H9 (cell line): ENCODE measurements around the gene SLC25A36. TPM values are rescaled to one million over a fixed set of nuclear protein-coding genes. Genes with fewer than 3 reads are reported as not detected.

ENCODE experiments used
- DNase-seq: peaks from one replicate; pipeline ENCODE4 v3.0.0-alpha.2; 2017
- H2AFZ ChIP-seq: one replicate; pipeline ENCODE4 v1.6.1; 2013; ENCODE audit warnings: mild to moderate bottlenecking, low read length, control low read depth, moderate library complexity
- H2AK5ac ChIP-seq: 2 replicates; pipeline ENCODE4 v1.6.1; 2013; ENCODE audit warnings: low read length, control low read depth, mixed read lengths; ENCODE audit not compliant: insufficient read length
- H2BK120ac ChIP-seq: one replicate; pipeline ENCODE4 v1.6.1; 2013; ENCODE audit warnings: low read depth, mild to moderate bottlenecking, low read length, control low read depth, inconsistent platforms; ENCODE audit not compliant: poor library complexity, severe bottlenecking
- H2BK12ac ChIP-seq: 2 replicates; pipeline ENCODE4 v1.6.1; 2013; ENCODE audit warnings: low read length, control low read depth, mixed read lengths, low read depth; ENCODE audit not compliant: insufficient read length
- H2BK15ac ChIP-seq: 2 replicates; pipeline ENCODE4 v1.6.1; 2013; ENCODE audit warnings: low read depth, low read length, control low read depth
- H2BK20ac ChIP-seq: one replicate; pipeline ENCODE4 v1.6.1; 2013; ENCODE audit warnings: low read depth, mild to moderate bottlenecking, low read length, control low read depth, inconsistent platforms; ENCODE audit not compliant: poor library complexity, severe bottlenecking
- H2BK5ac ChIP-seq: 2 replicates; pipeline ENCODE4 v1.6.1; 2013; ENCODE audit warnings: low read length, control low read depth, mixed read lengths; ENCODE audit not compliant: insufficient read length
- H3K14ac ChIP-seq: 2 replicates; pipeline ENCODE4 v1.6.1; 2013; ENCODE audit warnings: low read length, control low read depth; ENCODE audit not compliant: insufficient read depth
- H3K18ac ChIP-seq: 2 replicates; pipeline ENCODE4 v1.6.1; 2013; ENCODE audit warnings: low read depth, mild to moderate bottlenecking, mixed read lengths, low read length, control low read depth; ENCODE audit not compliant: insufficient read length
- H3K23ac ChIP-seq: 2 replicates; pipeline ENCODE4 v1.6.1; 2013; ENCODE audit warnings: low read length, control low read depth, mixed read lengths, low read depth; ENCODE audit not compliant: insufficient read length
- H3K23me2 ChIP-seq: 2 replicates; pipeline ENCODE4 v1.6.1; 2013; ENCODE audit warnings: low read depth, mild to moderate bottlenecking, mixed read lengths, low read length, control low read depth; ENCODE audit not compliant: insufficient read length, poor library complexity, severe bottlenecking
- H3K27ac ChIP-seq: 2 replicates; pipeline ENCODE4 v1.5.1; 2013; ENCODE audit warnings: low read length, control low read depth, mixed read lengths, low read depth; ENCODE audit not compliant: insufficient read length
- H3K27me3 ChIP-seq: 2 replicates; pipeline ENCODE4 v1.6.1; 2013; ENCODE audit warnings: low read length, control low read depth, inconsistent platforms; ENCODE audit not compliant: insufficient read depth
- H3K4ac ChIP-seq: 2 replicates; pipeline ENCODE4 v1.6.1; 2013; ENCODE audit warnings: low read depth, mild to moderate bottlenecking, control low read depth, inconsistent platforms, low read length, moderate library complexity
- H3K4me1 ChIP-seq: 2 replicates; pipeline ENCODE4 v1.6.1; 2013; ENCODE audit warnings: low read length, control low read depth, inconsistent platforms; ENCODE audit not compliant: insufficient read depth
- H3K4me2 ChIP-seq: 2 replicates; pipeline ENCODE4 v1.6.1; 2013; ENCODE audit warnings: low read length, control low read depth, mixed read lengths; ENCODE audit not compliant: insufficient read length, insufficient read depth
- H3K56ac ChIP-seq: 2 replicates; pipeline ENCODE4 v1.6.1; 2013; ENCODE audit warnings: low read depth, mild to moderate bottlenecking, mixed read lengths, low read length, control low read depth; ENCODE audit not compliant: insufficient read length
- H3K79me1 ChIP-seq: 2 replicates; pipeline ENCODE4 v1.6.1; 2013; ENCODE audit warnings: low read depth, mild to moderate bottlenecking, moderate library complexity, low read length, control low read depth, inconsistent platforms; ENCODE audit not compliant: insufficient read depth, poor library complexity, severe bottlenecking
- H3K79me2 ChIP-seq: 2 replicates; pipeline ENCODE4 v1.6.1; 2013; ENCODE audit warnings: low read length, control low read depth, inconsistent platforms; ENCODE audit not compliant: insufficient read depth
- H3K9ac ChIP-seq: 2 replicates; pipeline ENCODE4 v1.6.1; 2013; ENCODE audit warnings: low read length, control low read depth, mixed read lengths; ENCODE audit not compliant: insufficient read length; ENCODE audit errors: extremely low read depth
- H3K9me3 ChIP-seq: one replicate; pipeline ENCODE4 v1.6.1; 2013; ENCODE audit warnings: low read depth, low read length, inconsistent platforms; ENCODE audit not compliant: control insufficient read depth
- H3T11ph ChIP-seq: one replicate; pipeline ENCODE4 v1.6.1; 2013; ENCODE audit warnings: mild to moderate bottlenecking, low read length, control low read depth, inconsistent platforms
- H4K20me1 ChIP-seq: one replicate; pipeline ENCODE4 v1.6.1; 2013; ENCODE audit not compliant: control insufficient read depth, insufficient read length, insufficient read depth
- H4K5ac ChIP-seq: 2 replicates; pipeline ENCODE4 v1.6.1; 2013; ENCODE audit warnings: low read depth, mild to moderate bottlenecking, mixed read lengths, low read length, control low read depth; ENCODE audit not compliant: insufficient read length
- H4K8ac ChIP-seq: replicated peaks from 2 replicates; pipeline ENCODE4 v1.6.1; 2013; ENCODE audit warnings: low read length, control low read depth, mixed read lengths, low read depth; ENCODE audit not compliant: insufficient read length
- H4K91ac ChIP-seq: 2 replicates; pipeline ENCODE4 v1.6.1; 2013; ENCODE audit warnings: low read depth, mild to moderate bottlenecking, moderate library complexity, mixed read lengths, low read length, control low read depth; ENCODE audit not compliant: insufficient read length
- H3K27ac Mint-ChIP-seq, 3 experiments: 2 replicates in 2 of 3; 3 replicates in 1 of 3; pipeline ENCODE4 v1.8.0; 2020 to 2021; ENCODE audit warnings: mixed read lengths in 3 of 3, mild to moderate bottlenecking in 1 of 3, moderate library complexity in 1 of 3
- H3K27me3 Mint-ChIP-seq: 2 replicates; pipeline ENCODE4 v1.8.0; 2021; ENCODE audit warnings: low read depth, mild to moderate bottlenecking, moderate library complexity, mixed read lengths
- H3K36me3 Mint-ChIP-seq, 3 experiments: 2 replicates in 2 of 3; 3 replicates in 1 of 3; pipeline ENCODE4 v1.8.0; 2020 to 2021; ENCODE audit warnings: low read depth in 3 of 3, mixed read lengths in 3 of 3; ENCODE audit not compliant: insufficient read depth in 1 of 3
- H3K4me1 Mint-ChIP-seq, 2 experiments: 2 replicates each; pipeline ENCODE4 v1.8.0; 2020; ENCODE audit warnings: mixed read lengths in 2 of 2
- H3K4me3 Mint-ChIP-seq, 2 experiments: 2 replicates in 1 of 2; 3 replicates in 1 of 2; pipeline ENCODE4 v1.8.0; 2020 to 2021; ENCODE audit warnings: mild to moderate bottlenecking in 2 of 2, mixed read lengths in 2 of 2, moderate library complexity in 1 of 2
- H3K9me3 Mint-ChIP-seq, 2 experiments: 2 replicates in 1 of 2; 3 replicates in 1 of 2; pipeline ENCODE4 v1.8.0; 2020; ENCODE audit warnings: mild to moderate bottlenecking in 2 of 2, mixed read lengths in 2 of 2, moderate library complexity in 1 of 2
- CTCF ChIP-seq: fragments of 200-600 bp; sonication (generic); conservative IDR thresholded peaks from 3 replicates; pipeline ENCODE4 v1.8.0; 2021; ENCODE audit warnings: antibody characterized with exemption, mild to moderate bottlenecking
- WGBS: extraction: QIAGEN DNeasy Blood & Tissue Kit; methylation state at CpG from one replicate; pipeline ENCODE4 v1.1.7; 2013; ENCODE audit warnings: missing lambda C conversion rate, low lambda C conversion rate, mixed read lengths; ENCODE audit not compliant: insufficient read length; ENCODE audit errors: extremely low coverage; 5-methylcytosine and 5-hydroxymethylcytosine counted together
- total RNA-seq: library from RNA; stranded (reverse); gene quantifications from 2 replicates; pipeline ENCODE4 v1.2.1, GENCODE V29; 2021

SLC25A36 gene
- total RNA-seq, 1 experiment from 2014 or later, result 70.0 TPM

- H3K4me3 Mint-ChIP-seq, result no peak overlapping the region
- no CpG with 5 or more reads among the region's 13 CpGs for WGBS
- Histone ChIP-seq H3K14ac (no peak overlapping the region), H3K9me3 (no peaks in the 10 kb centered on the region), H3K27me3 (no peaks in the 10 kb centered on the region), H2BK5ac (no peak overlapping the region), H4K8ac (no peak overlapping the region), H3K23ac (no peak overlapping the region), H3K56ac (no peak overlapping the region), H2AK5ac (no peak overlapping the region), H3K23me2 (no peaks in the 10 kb centered on the region), H3K79me2 (no peaks in the 10 kb centered on the region), H3K18ac (no peak overlapping the region), H3T11ph (no peak overlapping the region), H3K27ac (no peak overlapping the region), H2BK120ac (no peak overlapping the region), H3K4me1 (peaks cover 4% of the 10 kb centered on the region; the same call in 1 of the 2 replicates), H4K20me1 (no peaks in the 10 kb centered on the region), H4K91ac (no peak overlapping the region), H3K4me2 (no peak overlapping the region), H3K4ac (no peak overlapping the region), H3K9ac (no peak overlapping the region), H2AFZ (no peak overlapping the region), H2BK20ac (no peak overlapping the region), H3K79me1 (no peaks in the 10 kb centered on the region), H2BK12ac (no peak overlapping the region), H2BK15ac (no peak overlapping the region), H4K5ac (no peak overlapping the region)
- H3K36me3 Mint-ChIP-seq, result no peaks in the 10 kb centered on the region
- no peak overlapping the region for H3K27ac Mint-ChIP-seq
- H3K27me3 Mint-ChIP-seq, result peaks cover 6% of the 10 kb centered on the region
- H3K4me1 Mint-ChIP-seq, result peaks cover 22 to 23% of the 10 kb centered on the region in 2 experiments
- DNase-seq, result peak; percentile 88
- no peaks in the 10 kb centered on the region; a peak in 1 of 5 replicates for H3K9me3 Mint-ChIP-seq
- peak; percentile 90 for TF ChIP-seq CTCF
Observed at GRCh38 chr3:141011232-141011996, 69.8 kb downstream of the SLC25A36 start.
